H9 (cell line): ENCODE data around the gene DPEP2. TPM values are rescaled to one million over a fixed set of nuclear protein-coding genes. Genes with fewer than 3 reads are reported as not detected.

Experiments
- DNase-seq: peaks from one replicate; pipeline ENCODE4 v3.0.0-alpha.2; 2017
- H2AFZ ChIP-seq: one replicate; pipeline ENCODE4 v1.6.1; 2013; ENCODE audit warnings: mild to moderate bottlenecking, low read length, control low read depth, moderate library complexity
- H2AK5ac ChIP-seq: 2 replicates; pipeline ENCODE4 v1.6.1; 2013; ENCODE audit warnings: low read length, control low read depth, mixed read lengths; ENCODE audit not compliant: insufficient read length
- H2BK120ac ChIP-seq: one replicate; pipeline ENCODE4 v1.6.1; 2013; ENCODE audit warnings: low read depth, mild to moderate bottlenecking, low read length, control low read depth, inconsistent platforms; ENCODE audit not compliant: poor library complexity, severe bottlenecking
- H2BK12ac ChIP-seq: 2 replicates; pipeline ENCODE4 v1.6.1; 2013; ENCODE audit warnings: low read length, control low read depth, mixed read lengths, low read depth; ENCODE audit not compliant: insufficient read length
- H2BK15ac ChIP-seq: 2 replicates; pipeline ENCODE4 v1.6.1; 2013; ENCODE audit warnings: low read depth, low read length, control low read depth
- H2BK20ac ChIP-seq: one replicate; pipeline ENCODE4 v1.6.1; 2013; ENCODE audit warnings: low read depth, mild to moderate bottlenecking, low read length, control low read depth, inconsistent platforms; ENCODE audit not compliant: poor library complexity, severe bottlenecking
- H2BK5ac ChIP-seq: 2 replicates; pipeline ENCODE4 v1.6.1; 2013; ENCODE audit warnings: low read length, control low read depth, mixed read lengths; ENCODE audit not compliant: insufficient read length
- H3K14ac ChIP-seq: 2 replicates; pipeline ENCODE4 v1.6.1; 2013; ENCODE audit warnings: low read length, control low read depth; ENCODE audit not compliant: insufficient read depth
- H3K18ac ChIP-seq: 2 replicates; pipeline ENCODE4 v1.6.1; 2013; ENCODE audit warnings: low read depth, mild to moderate bottlenecking, mixed read lengths, low read length, control low read depth; ENCODE audit not compliant: insufficient read length
- H3K23ac ChIP-seq: 2 replicates; pipeline ENCODE4 v1.6.1; 2013; ENCODE audit warnings: low read length, control low read depth, mixed read lengths, low read depth; ENCODE audit not compliant: insufficient read length
- H3K23me2 ChIP-seq: 2 replicates; pipeline ENCODE4 v1.6.1; 2013; ENCODE audit warnings: low read depth, mild to moderate bottlenecking, mixed read lengths, low read length, control low read depth; ENCODE audit not compliant: insufficient read length, poor library complexity, severe bottlenecking
- H3K27ac ChIP-seq: 2 replicates; pipeline ENCODE4 v1.5.1; 2013; ENCODE audit warnings: low read length, control low read depth, mixed read lengths, low read depth; ENCODE audit not compliant: insufficient read length
- H3K27me3 ChIP-seq: 2 replicates; pipeline ENCODE4 v1.6.1; 2013; ENCODE audit warnings: low read length, control low read depth, inconsistent platforms; ENCODE audit not compliant: insufficient read depth
- H3K4ac ChIP-seq: 2 replicates; pipeline ENCODE4 v1.6.1; 2013; ENCODE audit warnings: low read depth, mild to moderate bottlenecking, control low read depth, inconsistent platforms, low read length, moderate library complexity
- H3K4me1 ChIP-seq: 2 replicates; pipeline ENCODE4 v1.6.1; 2013; ENCODE audit warnings: low read length, control low read depth, inconsistent platforms; ENCODE audit not compliant: insufficient read depth
- H3K4me2 ChIP-seq: 2 replicates; pipeline ENCODE4 v1.6.1; 2013; ENCODE audit warnings: low read length, control low read depth, mixed read lengths; ENCODE audit not compliant: insufficient read length, insufficient read depth
- H3K56ac ChIP-seq: 2 replicates; pipeline ENCODE4 v1.6.1; 2013; ENCODE audit warnings: low read depth, mild to moderate bottlenecking, mixed read lengths, low read length, control low read depth; ENCODE audit not compliant: insufficient read length
- H3K79me1 ChIP-seq: 2 replicates; pipeline ENCODE4 v1.6.1; 2013; ENCODE audit warnings: low read depth, mild to moderate bottlenecking, moderate library complexity, low read length, control low read depth, inconsistent platforms; ENCODE audit not compliant: insufficient read depth, poor library complexity, severe bottlenecking
- H3K79me2 ChIP-seq: 2 replicates; pipeline ENCODE4 v1.6.1; 2013; ENCODE audit warnings: low read length, control low read depth, inconsistent platforms; ENCODE audit not compliant: insufficient read depth
- H3K9ac ChIP-seq: 2 replicates; pipeline ENCODE4 v1.6.1; 2013; ENCODE audit warnings: low read length, control low read depth, mixed read lengths; ENCODE audit not compliant: insufficient read length; ENCODE audit errors: extremely low read depth
- H3K9me3 ChIP-seq: one replicate; pipeline ENCODE4 v1.6.1; 2013; ENCODE audit warnings: low read depth, low read length, inconsistent platforms; ENCODE audit not compliant: control insufficient read depth
- H3T11ph ChIP-seq: one replicate; pipeline ENCODE4 v1.6.1; 2013; ENCODE audit warnings: mild to moderate bottlenecking, low read length, control low read depth, inconsistent platforms
- H4K20me1 ChIP-seq: one replicate; pipeline ENCODE4 v1.6.1; 2013; ENCODE audit not compliant: control insufficient read depth, insufficient read length, insufficient read depth
- H4K5ac ChIP-seq: 2 replicates; pipeline ENCODE4 v1.6.1; 2013; ENCODE audit warnings: low read depth, mild to moderate bottlenecking, mixed read lengths, low read length, control low read depth; ENCODE audit not compliant: insufficient read length
- H4K8ac ChIP-seq: replicated peaks from 2 replicates; pipeline ENCODE4 v1.6.1; 2013; ENCODE audit warnings: low read length, control low read depth, mixed read lengths, low read depth; ENCODE audit not compliant: insufficient read length
- H4K91ac ChIP-seq: 2 replicates; pipeline ENCODE4 v1.6.1; 2013; ENCODE audit warnings: low read depth, mild to moderate bottlenecking, moderate library complexity, mixed read lengths, low read length, control low read depth; ENCODE audit not compliant: insufficient read length
- H3K27ac Mint-ChIP-seq, 3 experiments: 2 replicates in 2 of 3; 3 replicates in 1 of 3; pipeline ENCODE4 v1.8.0; 2020 to 2021; ENCODE audit warnings: mixed read lengths in 3 of 3, mild to moderate bottlenecking in 1 of 3, moderate library complexity in 1 of 3
- H3K27me3 Mint-ChIP-seq: 2 replicates; pipeline ENCODE4 v1.8.0; 2021; ENCODE audit warnings: low read depth, mild to moderate bottlenecking, moderate library complexity, mixed read lengths
- H3K36me3 Mint-ChIP-seq, 3 experiments: 2 replicates in 2 of 3; 3 replicates in 1 of 3; pipeline ENCODE4 v1.8.0; 2020 to 2021; ENCODE audit warnings: low read depth in 3 of 3, mixed read lengths in 3 of 3; ENCODE audit not compliant: insufficient read depth in 1 of 3
- H3K4me1 Mint-ChIP-seq, 2 experiments: 2 replicates each; pipeline ENCODE4 v1.8.0; 2020; ENCODE audit warnings: mixed read lengths in 2 of 2
- H3K4me3 Mint-ChIP-seq, 2 experiments: 2 replicates in 1 of 2; 3 replicates in 1 of 2; pipeline ENCODE4 v1.8.0; 2020 to 2021; ENCODE audit warnings: mild to moderate bottlenecking in 2 of 2, mixed read lengths in 2 of 2, moderate library complexity in 1 of 2
- H3K9me3 Mint-ChIP-seq, 2 experiments: 2 replicates in 1 of 2; 3 replicates in 1 of 2; pipeline ENCODE4 v1.8.0; 2020; ENCODE audit warnings: mild to moderate bottlenecking in 2 of 2, mixed read lengths in 2 of 2, moderate library complexity in 1 of 2
- CTCF ChIP-seq: fragments of 200-600 bp; sonication (generic); conservative IDR thresholded peaks from 3 replicates; pipeline ENCODE4 v1.8.0; 2021; ENCODE audit warnings: antibody characterized with exemption, mild to moderate bottlenecking
- WGBS: extraction: QIAGEN DNeasy Blood & Tissue Kit; methylation state at CpG from one replicate; pipeline ENCODE4 v1.1.7; 2013; ENCODE audit warnings: missing lambda C conversion rate, low lambda C conversion rate, mixed read lengths; ENCODE audit not compliant: insufficient read length; ENCODE audit errors: extremely low coverage; 5-methylcytosine and 5-hydroxymethylcytosine counted together
- total RNA-seq: library from RNA; stranded (reverse); gene quantifications from 2 replicates; pipeline ENCODE4 v1.2.1, GENCODE V29; 2021

DPEP2 gene
- total RNA-seq, 1 experiment from 2014 or later = not detected

GRCh38 chr16:67982011-67982696, 17.1 kb downstream of the DPEP2 start:
- H2AK5ac ChIP-seq = no peak overlapping the region
- H2AFZ ChIP-seq = no peak overlapping the region
- no peaks in the 10 kb centered on the region for H3K79me2 ChIP-seq
- H3K27ac ChIP-seq = no peak overlapping the region
- no peak overlapping the region for H3K9ac ChIP-seq
- no peaks in the 10 kb centered on the region for H3K79me1 ChIP-seq
- H4K8ac ChIP-seq = no peak overlapping the region
- no peak overlapping the region for H3T11ph ChIP-seq
- no peak overlapping the region for H2BK5ac ChIP-seq
- no peak for TF ChIP-seq CTCF
- H3K4ac ChIP-seq = no peak overlapping the region
- H3K56ac ChIP-seq = no peak overlapping the region
- no peak overlapping the region for H4K91ac ChIP-seq
- H3K4me1 ChIP-seq = peaks cover 2% of the 10 kb centered on the region; the same call in 1 of the 2 replicates
- H3K18ac ChIP-seq = no peak overlapping the region
- no peak overlapping the region for H3K23ac ChIP-seq
- Mint-ChIP-seq H3K27ac (peak overlapping the region in 1 of 3 experiments; percentile 52; a peak in 1 of 7 replicates), H3K27me3 (peaks cover 10% of the 10 kb centered on the region), H3K4me1 (peaks cover 6 to 8% of the 10 kb centered on the region in 2 experiments), H3K36me3 (no peaks in the 10 kb centered on the region), H3K4me3 (no peak overlapping the region), H3K9me3 (no peaks in the 10 kb centered on the region)
- DNase-seq = no peak
- H3K4me2 ChIP-seq = no peak overlapping the region
- H3K23me2 ChIP-seq = no peaks in the 10 kb centered on the region
- H2BK20ac ChIP-seq = no peak overlapping the region
- no peaks in the 10 kb centered on the region; the same call in 1 of the 2 replicates for H3K27me3 ChIP-seq
- no peak overlapping the region for H2BK120ac ChIP-seq
- H3K9me3 ChIP-seq = no peaks in the 10 kb centered on the region
- H4K20me1 ChIP-seq = no peaks in the 10 kb centered on the region
- H3K14ac ChIP-seq = no peak overlapping the region
- H2BK12ac ChIP-seq = no peak overlapping the region
- H4K5ac ChIP-seq = no peak overlapping the region
- no CpG with 5 or more reads among the region's 49 CpGs for WGBS
- no peak overlapping the region for H2BK15ac ChIP-seq
